HEK293 (cell line): ENCODE measurements around the gene UBQLN1.

Experiments used
- CTCF ChIA-PET: fragments of 350-600 bp; formaldehyde crosslinking; extraction: SDS; loops from one replicate; lab custom pipeline; 2021; ENCODE audit warnings: antibody characterized with exemption; lab: Yijun Ruan, JAX
- POLR2A ChIA-PET: fragments of 300-600 bp; formaldehyde crosslinking; extraction: SDS; loops from one replicate; lab custom pipeline; 2020; ENCODE audit warnings: antibody characterized with exemption, inconsistent platforms; lab: Yijun Ruan, JAX
- H3K27ac ChIP-seq: fragments of 200-500 bp; sonication (Bioruptor generic); 2 replicates; pipeline ENCODE4 v1.5.1; 2014; ENCODE audit warnings: low read depth, low read length, control low read depth, inconsistent platforms; ENCODE audit errors: extremely low read depth
- H3K36me3 ChIP-seq, 2 experiments: fragments of 200-500 bp in 1 of 2; sonication (Bioruptor generic) in 1 of 2; 1 replicate in 1 of 2; 2 replicates in 1 of 2; pipeline ENCODE4 v1.5.1; 2014 to 2017; ENCODE audit warnings: inconsistent platforms in 2 of 2, low read length in 2 of 2; ENCODE audit not compliant: control insufficient read depth in 2 of 2, insufficient read depth in 1 of 2
- H3K4me1 ChIP-seq: fragments of 200-500 bp; sonication (Bioruptor generic); 2 replicates; pipeline ENCODE4 v1.5.1; 2014; ENCODE audit warnings: mild to moderate bottlenecking, low read length, inconsistent platforms; ENCODE audit not compliant: control insufficient read depth, insufficient read depth
- H3K4me3 ChIP-seq: 2 replicates; pipeline ENCODE4 v1.5.1; 2011; ENCODE audit warnings: low read depth, mild to moderate bottlenecking, control low read depth, low read length, moderate library complexity
- H3K9me3 ChIP-seq: fragments of 200-500 bp; sonication (Bioruptor generic); 2 replicates; pipeline ENCODE4 v1.5.1; 2014; ENCODE audit warnings: low read depth, low read length, inconsistent platforms; ENCODE audit not compliant: control insufficient read depth, insufficient read depth
- AEBP2 ChIP-seq: fragments of 450-650 bp; formaldehyde crosslinking; IDR thresholded peaks from 2 replicates; pipeline ENCODE4 v1.5.1; 2016; ENCODE audit warnings: missing biosample characterization, missing genetic modification characterization, borderline replicate concordance
- CTCF ChIP-seq: fragments of 450-650 bp; formaldehyde crosslinking; IDR thresholded peaks from 2 replicates; pipeline ENCODE4 v1.5.1; 2016; ENCODE audit warnings: missing biosample characterization, missing genetic modification characterization
- HOXA7 ChIP-seq: sonication (generic); formaldehyde crosslinking; IDR thresholded peaks from 2 replicates; pipeline ENCODE4 v1.8.1; 2022; ENCODE audit warnings: missing genetic modification reagents, borderline replicate concordance
- PATZ1 ChIP-seq: fragments of 450-650 bp; formaldehyde crosslinking; IDR thresholded peaks from 2 replicates; pipeline ENCODE4 v1.5.1; 2016; ENCODE audit warnings: missing biosample characterization, missing genetic modification characterization
- TCF7L2 ChIP-seq: IDR thresholded peaks from 2 replicates; pipeline ENCODE4 v1.6.1; 2011; ENCODE audit warnings: low read depth, mild to moderate bottlenecking, inconsistent platforms, low read length, moderate library complexity, borderline replicate concordance
- ZFHX2 ChIP-seq: fragments of 450-650 bp; formaldehyde crosslinking; conservative IDR thresholded peaks from 2 replicates; pipeline ENCODE4 v1.5.1; 2016; ENCODE audit warnings: missing biosample characterization, missing genetic modification characterization
- ZNF10 ChIP-seq: fragments of 450-650 bp; formaldehyde crosslinking; IDR thresholded peaks from 2 replicates; pipeline ENCODE4 v1.5.1; 2017; ENCODE audit warnings: missing biosample characterization, missing genetic modification characterization
- ZNF133 ChIP-seq: fragments of 450-650 bp; formaldehyde crosslinking; IDR thresholded peaks from 2 replicates; pipeline ENCODE4 v1.5.1; 2016; ENCODE audit warnings: missing biosample characterization, missing genetic modification characterization
- ZNF148 ChIP-seq: fragments of 450-650 bp; formaldehyde crosslinking; IDR thresholded peaks from 2 replicates; pipeline ENCODE4 v1.5.0; 2017; ENCODE audit warnings: missing biosample characterization, missing genetic modification characterization, borderline replicate concordance
- ZNF155 ChIP-seq: fragments of 450-650 bp; formaldehyde crosslinking; IDR thresholded peaks from 2 replicates; pipeline ENCODE4 v1.5.1; 2016; ENCODE audit warnings: missing biosample characterization, missing genetic modification characterization
- ZNF214 ChIP-seq: fragments of 450-650 bp; formaldehyde crosslinking; IDR thresholded peaks from 2 replicates; pipeline ENCODE4 v1.5.1; 2017; ENCODE audit warnings: missing biosample characterization, mild to moderate bottlenecking, missing genetic modification characterization, borderline replicate concordance
- ZNF362 ChIP-seq: fragments of 450-650 bp; formaldehyde crosslinking; IDR thresholded peaks from 2 replicates; pipeline ENCODE4 v1.5.1; 2016; ENCODE audit warnings: missing biosample characterization, missing genetic modification characterization
- ZNF423 ChIP-seq: fragments of 450-650 bp; formaldehyde crosslinking; IDR thresholded peaks from 2 replicates; pipeline ENCODE4 v1.5.1; 2016; ENCODE audit warnings: missing biosample characterization, missing genetic modification characterization
- ZNF426 ChIP-seq: fragments of 450-650 bp; formaldehyde crosslinking; IDR thresholded peaks from 2 replicates; pipeline ENCODE4 v1.5.1; 2017; ENCODE audit warnings: missing biosample characterization, missing genetic modification characterization, mild to moderate bottlenecking, inconsistent platforms, moderate library complexity
- ZNF514 ChIP-seq: fragments of 450-650 bp; formaldehyde crosslinking; IDR thresholded peaks from 2 replicates; pipeline ENCODE4 v1.5.1; 2016; ENCODE audit warnings: missing biosample characterization, missing genetic modification characterization
- ZNF555 ChIP-seq: fragments of 450-650 bp; formaldehyde crosslinking; conservative IDR thresholded peaks from 2 replicates; pipeline ENCODE4 v1.5.1; 2017; ENCODE audit warnings: missing biosample characterization, mild to moderate bottlenecking, missing genetic modification characterization, inconsistent platforms
- ZNF580 ChIP-seq: fragments of 450-650 bp; formaldehyde crosslinking; IDR thresholded peaks from 2 replicates; pipeline ENCODE4 v1.5.1; 2016; ENCODE audit warnings: missing biosample characterization, missing genetic modification characterization
- ZNF654 ChIP-seq: fragments of 450-650 bp; formaldehyde crosslinking; IDR thresholded peaks from 2 replicates; pipeline ENCODE4 v1.5.1; 2016; ENCODE audit warnings: low read depth, missing biosample characterization, missing genetic modification characterization
- ZSCAN23 ChIP-seq: fragments of 450-650 bp; formaldehyde crosslinking; IDR thresholded peaks from 2 replicates; pipeline ENCODE4 v1.5.1; 2016; ENCODE audit warnings: missing biosample characterization, missing genetic modification characterization
- ZSCAN5A ChIP-seq: fragments of 450-650 bp; formaldehyde crosslinking; IDR thresholded peaks from 2 replicates; pipeline ENCODE4 v1.5.1; 2016; ENCODE audit warnings: missing biosample characterization, missing genetic modification characterization
- ZXDB ChIP-seq: fragments of 450-650 bp; formaldehyde crosslinking; IDR thresholded peaks from 2 replicates; pipeline ENCODE4 v1.5.1; 2016; ENCODE audit warnings: missing biosample characterization, missing genetic modification characterization

The UBQLN1 gene

GRCh38 chr9:83620841-83621636 is 86.7 kb downstream of the UBQLN1 start:
- Histone ChIP-seq H3K4me1 (no peaks in the 10 kb centered on the region; the same call in 1 of the 2 replicates), H3K27ac (no peak overlapping the region)
- POLR2A ChIA-PET, result interaction anchor here (0.6 to 1.0 kb wide), 3 partner anchors 87 to 204 kb away, joined by 3 read pairs; partner anchors contain the start of gene UBQLN1
- TF ChIP-seq ZNF654 (tag by site-specific recombination), result peak; percentile 77
- TF ChIP-seq ZNF362 (tag by site-specific recombination), result 0 out of 2 replicates have a peak, but pooled peaks have one; percentile 43
- no peak for TF ChIP-seq ZFHX2 (tag by site-specific recombination)
- TF ChIP-seq ZNF514 (tag by site-specific recombination), result no peak
- TF ChIP-seq TCF7L2, result peak; percentile 95
- no peak for TF ChIP-seq ZSCAN23
- peak; percentile 46; the same call in 1 of the 2 replicates for TF ChIP-seq CTCF
- TF ChIP-seq, all 188 proteins: peak for 4
- no peaks in the 10 kb centered on the region for H3K36me3 ChIP-seq
- H3K4me3 ChIP-seq, result no peak overlapping the region
- CTCF ChIA-PET, result interaction anchor here (0.6 to 2.8 kb wide), 32 partner anchors 9 to 820 kb away, joined by 3 to 24 read pairs (median 4); no protein-coding TSS in a partner anchor
- H3K9me3 ChIP-seq, result no peaks in the 10 kb centered on the region

- no peaks in the 10 kb centered on the region for H3K9me3 ChIP-seq
- H3K36me3 ChIP-seq, result no peaks in the 10 kb centered on the region
- TF ChIP-seq ZNF423 (tag by site-specific recombination), result no peak
- TF ChIP-seq ZXDB, result no peak
- no peak for TF ChIP-seq ZNF155
- TF ChIP-seq ZNF214, result no peak
- TF ChIP-seq ZNF10 (tag by site-specific recombination), result no peak
- no peak for TF ChIP-seq ZNF133 (tag by site-specific recombination)
- no peak for TF ChIP-seq ZNF580 (tag by site-specific recombination)
- no peak for TF ChIP-seq ZNF426
- TF ChIP-seq HOXA7 (CRISPR knock-in tag), result no peak
- TF ChIP-seq ZNF148 (tag by site-specific recombination), result no peak
- no peak for TF ChIP-seq AEBP2 (tag by site-specific recombination)
- no peak for TF ChIP-seq ZNF555 (tag by site-specific recombination)
- no peak for TF ChIP-seq ZSCAN5A (tag by site-specific recombination)
- no peak for TF ChIP-seq PATZ1 (tag by site-specific recombination)
- H3K4me3 ChIP-seq, result no peak overlapping the region
- no peak overlapping the region for H3K27ac ChIP-seq
- H3K4me1 ChIP-seq, result no peaks in the 10 kb centered on the region; the same call in 1 of the 2 replicates
- POLR2A ChIA-PET, result no interaction called here
- CTCF ChIA-PET, result no interaction called here
Observed at GRCh38 chr9:83617299-83617698, 90.5 kb downstream of the UBQLN1 start.
